ENCODE data around the gene CYP2B6.
"Not testable (repeated sequence)": the region's sequence is repeated elsewhere in the genome, so short reads cannot be mapped to it uniquely, and the experiment has no call there.

CYP2B6 gene

GRCh38 chr19:40980743-40981442 is 10.2 kb upstream of the CYP2B6 start:
- DNase-seq (ENCODE audit: low read depth) = not testable (repeated sequence)

GRCh38 chr19:40981591-40981990 is 9.5 kb upstream of the CYP2B6 start:
- no peak for DNase-seq (ENCODE audit: low read depth)

GRCh38 chr19:40982594-40983101 is 8.4 kb upstream of the CYP2B6 start:
- no peak for DNase-seq (ENCODE audit: low read depth)

DNA sequence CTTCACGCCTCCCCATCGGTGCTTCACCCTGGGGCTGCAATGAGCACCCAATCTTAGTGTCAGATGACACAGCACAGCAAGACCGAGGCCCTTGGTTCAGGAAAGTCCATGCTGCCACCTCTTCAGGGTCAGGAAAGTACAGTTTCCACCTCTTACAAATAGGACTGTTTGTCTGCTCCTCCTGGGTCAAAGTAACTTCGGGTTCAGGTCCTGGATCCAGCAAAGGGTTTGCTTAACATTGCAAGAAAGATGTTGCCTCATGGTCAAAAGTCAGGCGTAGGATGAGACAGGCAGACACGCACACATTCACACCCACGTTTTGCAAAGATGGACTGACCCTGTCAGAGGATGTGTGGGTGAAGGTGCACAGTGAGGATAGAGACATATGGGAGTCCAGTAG is 1.6 kb upstream of the CYP2B6 start:
- DNase-seq (ENCODE audit: low read depth) = no peak

- DNase-seq (ENCODE audit: low read depth) = no peak
These were observed 4.3 kb downstream of the CYP2B6 start for GRCh38 chr19:40995355-40995754.

DNA sequence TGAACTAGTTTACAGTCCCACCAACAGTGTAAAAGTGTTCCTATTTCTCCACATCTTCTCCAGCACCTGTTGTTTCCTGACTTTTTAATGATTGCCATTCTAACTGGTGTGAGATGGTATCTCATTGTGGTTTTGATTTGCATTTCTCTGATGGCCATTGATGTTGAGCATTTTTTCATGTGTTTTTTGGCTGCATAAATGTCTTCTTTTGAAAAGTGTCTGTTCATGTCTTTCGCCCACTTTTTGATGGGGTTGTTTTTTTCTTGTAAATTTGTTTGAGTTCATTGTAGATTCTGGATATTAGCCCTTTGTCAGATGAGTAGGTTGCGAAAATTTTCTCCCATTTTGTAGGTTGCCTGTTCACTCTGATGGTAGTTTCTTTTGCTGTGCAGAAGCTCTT is 7.9 kb downstream of the CYP2B6 start:
- not testable (repeated sequence) for DNase-seq (ENCODE audit: low read depth)

DNA sequence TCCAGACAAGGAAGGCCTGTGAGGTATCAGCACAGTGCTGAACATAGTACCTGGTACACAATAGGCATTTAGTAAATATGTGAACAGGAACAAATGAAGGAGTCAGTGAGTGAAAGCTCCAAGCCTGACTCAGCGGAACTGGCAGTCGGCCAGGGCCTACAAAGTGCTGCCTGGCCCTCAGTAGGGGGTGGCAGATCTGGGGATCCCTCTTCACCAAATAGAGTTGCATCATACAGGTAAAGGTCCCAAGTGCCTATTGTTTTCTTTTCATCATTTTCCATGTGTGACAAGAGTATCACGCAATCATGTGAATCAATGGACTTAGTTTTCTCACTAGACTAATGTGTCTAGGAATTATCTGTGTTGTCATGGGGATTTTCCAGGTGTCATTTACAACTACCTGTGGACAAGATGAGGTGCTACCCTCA is 9.2 kb downstream of the CYP2B6 start:
- no peak for DNase-seq (ENCODE audit: low read depth)

DNA sequence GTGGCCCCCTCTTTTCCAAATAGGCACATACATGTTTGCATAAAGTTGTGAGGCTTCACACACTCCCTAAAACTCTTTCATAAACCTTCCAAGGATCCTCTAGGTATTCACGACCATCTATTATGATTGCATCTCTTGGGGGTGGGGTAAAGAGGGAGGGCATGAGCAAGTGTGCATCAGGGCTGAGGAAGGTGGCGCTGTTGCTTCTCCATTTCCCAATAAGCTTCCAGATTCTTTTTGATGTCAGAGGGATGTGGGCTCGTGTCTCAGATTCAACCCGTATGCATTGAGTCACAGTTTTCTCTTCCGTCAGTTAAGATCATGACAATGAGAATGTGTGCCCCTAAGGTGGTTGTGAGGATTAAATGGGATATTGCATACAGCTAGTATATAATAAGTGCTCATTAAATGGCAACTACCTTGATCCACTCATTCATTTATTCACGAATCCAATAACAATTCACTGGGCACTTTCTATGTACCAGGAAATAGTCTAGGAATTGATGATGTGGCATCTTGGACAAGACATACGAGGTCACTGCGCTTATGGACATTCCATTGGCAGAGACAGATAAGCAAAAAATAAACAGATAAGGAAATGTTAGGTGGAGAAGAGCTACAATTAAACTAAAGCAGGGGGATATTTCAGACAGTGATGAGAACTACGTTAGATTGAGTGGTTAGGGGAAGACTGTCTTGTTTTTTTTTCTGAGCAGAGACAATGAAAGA is 10.3 kb downstream of the CYP2B6 start:
- DNase-seq (ENCODE audit: low read depth) = no peak

GRCh38 chr19:41003656-41004055 is 12.6 kb downstream of the CYP2B6 start:
- not testable (repeated sequence) for DNase-seq (ENCODE audit: low read depth)

DNA sequence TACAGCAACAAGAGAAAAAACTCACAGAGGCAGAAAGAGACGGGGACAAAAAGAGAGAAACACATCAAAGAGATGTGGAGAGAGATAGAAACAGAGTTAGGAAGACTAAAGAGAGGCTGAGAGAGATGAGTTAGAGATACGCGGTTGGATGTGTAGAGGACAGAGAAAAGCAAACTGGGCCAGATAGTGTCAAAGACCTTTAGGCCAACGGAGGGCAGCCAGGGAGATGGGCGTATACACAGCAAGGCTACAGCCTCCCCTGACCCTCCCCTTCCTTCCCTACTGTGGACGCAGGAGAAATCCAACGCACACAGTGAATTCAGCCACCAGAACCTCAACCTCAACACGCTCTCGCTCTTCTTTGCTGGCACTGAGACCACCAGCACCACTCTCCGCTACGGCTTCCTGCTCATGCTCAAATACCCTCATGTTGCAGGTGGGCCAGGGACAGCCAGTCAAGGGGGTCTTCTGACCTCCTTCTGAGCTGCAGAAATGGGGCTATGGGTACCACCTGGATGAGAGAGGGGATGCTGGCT is 18.7 kb downstream of the CYP2B6 start:
- DNase-seq (ENCODE audit: low read depth) = no peak

- no peak for DNase-seq (ENCODE audit: low read depth)
These were observed 22.3 kb downstream of the CYP2B6 start for GRCh38 chr19:41013359-41013758.

DNA sequence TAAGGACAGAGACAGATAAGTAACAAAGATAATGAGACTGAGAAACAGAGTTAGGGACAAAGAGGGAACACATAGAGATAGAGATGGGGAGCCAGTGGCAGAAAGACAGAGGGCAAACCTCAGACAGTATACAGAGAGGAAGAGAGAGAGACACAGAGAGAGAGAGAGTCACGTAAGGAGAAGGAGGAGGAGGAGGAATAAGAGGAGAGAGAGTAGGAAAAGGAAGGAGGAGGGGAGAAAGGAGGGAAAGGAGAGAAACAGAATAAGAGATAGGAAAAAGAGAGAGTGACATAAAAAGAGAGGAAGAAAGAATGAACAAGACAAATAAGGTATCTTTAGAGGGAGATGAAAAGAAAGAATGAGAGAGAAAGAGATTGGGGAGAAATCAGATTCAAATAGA is 23.6 kb downstream of the CYP2B6 start:
- DNase-seq (ENCODE audit: low read depth) = no peak

DNA sequence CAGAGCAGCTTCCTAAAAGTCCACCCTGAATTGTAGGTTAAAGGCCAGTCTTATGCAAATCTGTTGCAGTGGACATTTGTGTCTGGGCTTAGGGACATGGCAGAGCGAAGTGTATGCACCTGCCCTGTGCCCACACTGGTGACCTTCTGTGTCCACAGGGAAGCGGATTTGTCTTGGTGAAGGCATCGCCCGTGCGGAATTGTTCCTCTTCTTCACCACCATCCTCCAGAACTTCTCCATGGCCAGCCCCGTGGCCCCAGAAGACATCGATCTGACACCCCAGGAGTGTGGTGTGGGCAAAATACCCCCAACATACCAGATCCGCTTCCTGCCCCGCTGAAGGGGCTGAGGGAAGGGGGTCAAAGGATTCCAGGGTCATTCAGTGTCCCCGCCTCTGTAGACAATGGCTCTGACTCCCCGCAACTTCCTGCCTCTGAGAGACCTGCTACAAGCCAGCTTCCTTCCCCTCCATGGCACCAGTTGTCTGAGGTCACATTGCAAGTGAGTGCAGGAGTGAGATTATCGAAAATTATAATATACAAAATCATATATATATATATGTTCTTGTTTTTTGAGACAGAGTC is 25.5 kb downstream of the CYP2B6 start:
- no peak for DNase-seq (ENCODE audit: low read depth)

GRCh38 chr19:41018736-41019290 is 27.7 kb downstream of the CYP2B6 start:
- no peak for DNase-seq (ENCODE audit: low read depth)

DNA sequence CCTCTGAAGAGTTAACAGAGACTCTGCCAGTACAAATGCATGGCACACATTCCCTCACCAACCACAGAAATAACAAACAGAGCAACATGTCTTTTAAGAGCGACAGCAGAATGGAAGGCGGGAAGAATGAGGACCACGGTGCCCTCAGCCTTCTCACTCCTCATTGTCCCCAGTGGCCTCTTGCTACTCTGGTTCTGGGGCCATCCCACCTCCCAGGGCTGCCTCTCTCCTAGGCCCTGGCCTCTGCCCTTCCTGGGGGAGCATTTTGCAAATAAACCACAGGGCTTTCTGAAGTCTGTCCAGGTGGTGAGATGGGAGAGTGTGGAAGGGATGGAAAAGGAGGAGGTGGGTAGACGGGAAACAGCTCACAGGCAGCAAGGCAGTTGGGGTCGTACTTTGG is 28.3 kb downstream of the CYP2B6 start:
- no peak for DNase-seq (ENCODE audit: low read depth)

DNA sequence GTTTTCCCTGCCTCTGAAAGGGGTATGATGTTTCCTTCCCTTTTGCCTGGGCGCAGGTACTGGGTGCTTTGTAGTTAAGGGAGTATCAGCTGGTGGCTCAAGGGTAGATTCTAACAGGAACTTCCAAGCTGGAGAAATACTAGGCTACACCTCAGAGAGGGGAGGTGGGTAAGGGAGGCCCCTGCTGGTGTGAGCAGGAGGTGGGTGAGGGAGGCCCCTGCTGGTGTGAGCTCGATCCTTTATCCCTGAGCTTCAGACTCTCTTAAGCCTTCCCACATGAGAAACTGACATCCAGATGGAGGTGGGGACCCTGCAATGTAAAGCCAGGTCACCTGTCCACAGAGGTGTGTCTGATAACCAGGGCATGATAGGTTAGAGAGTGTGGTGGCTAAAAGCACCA is 32.1 kb downstream of the CYP2B6 start:
- no peak for DNase-seq (ENCODE audit: low read depth)

GRCh38 chr19:41025411-41025810 is 34.3 kb downstream of the CYP2B6 start:
- DNase-seq (ENCODE audit: low read depth) = no peak

- no peak for DNase-seq (ENCODE audit: low read depth)
These were observed 34.8 kb downstream of the CYP2B6 start for GRCh38 chr19:41025871-41026270.

DNA sequence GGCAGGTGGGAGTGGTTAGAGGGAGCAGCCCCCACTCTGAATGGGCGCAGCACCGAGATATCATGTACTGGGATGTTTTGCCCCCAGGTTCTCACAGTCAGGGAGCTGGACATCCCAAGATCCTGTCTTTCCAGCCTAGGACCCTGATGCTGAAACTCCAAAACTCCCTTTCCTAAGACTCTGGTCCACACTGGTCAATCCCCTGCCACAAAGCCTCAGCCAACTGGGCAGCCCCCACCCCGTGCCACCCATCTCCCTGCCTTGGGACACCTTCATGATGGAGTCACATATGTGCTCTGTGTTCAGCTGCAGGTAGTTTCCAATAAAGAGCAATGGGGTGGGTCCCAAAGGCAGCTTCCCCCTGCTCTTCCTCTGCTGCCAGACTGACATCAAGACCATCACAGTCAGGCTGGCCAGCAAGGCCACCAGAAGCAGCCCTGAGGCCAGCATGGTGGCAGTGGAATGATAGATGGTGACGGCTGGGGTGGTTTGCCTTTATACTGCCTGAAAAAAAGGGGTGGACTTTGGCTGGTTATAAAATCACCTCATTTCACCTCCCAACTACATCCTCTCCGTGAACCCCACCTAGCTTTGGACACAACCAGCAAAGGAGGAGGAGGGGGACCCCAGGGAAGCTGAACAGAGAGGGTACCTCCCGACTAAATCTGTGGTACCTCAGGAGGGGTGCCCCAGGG is 36.3 kb downstream of the CYP2B6 start:
- no peak for DNase-seq (ENCODE audit: low read depth)

- no peak for DNase-seq (ENCODE audit: low read depth)
These were observed 38.7 kb downstream of the CYP2B6 start for GRCh38 chr19:41029524-41030432.

DNA sequence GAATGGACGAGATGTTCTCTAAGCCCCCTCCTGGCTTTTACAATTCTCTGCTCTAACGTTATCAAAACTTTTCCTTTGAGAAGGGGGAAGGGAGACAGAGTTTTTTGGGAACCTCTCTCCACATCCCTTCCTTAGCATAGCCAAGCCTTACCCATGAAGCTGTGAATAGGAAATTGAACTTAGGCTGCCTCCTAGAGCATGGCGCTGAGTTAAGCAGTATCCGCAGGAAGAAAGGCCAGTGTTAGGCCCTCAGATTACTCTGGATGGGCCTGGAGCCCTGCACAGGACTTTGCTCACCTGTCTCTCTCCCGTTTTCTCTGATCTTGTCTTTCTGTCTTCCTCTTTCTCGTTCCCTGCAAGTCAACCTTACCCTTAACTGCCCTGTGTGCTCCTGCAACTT is 39.6 kb downstream of the CYP2B6 start:
- DNase-seq (ENCODE audit: low read depth) = no peak

All from stimulated activated CD8-positive, alpha-beta memory T cell treated with anti-CD3 and anti-CD28 coated beads, Interleukin-7, amount 100 ng/mL, for 24 hours (primary cell).